Stimulated activated CD4-positive, alpha-beta T cell treated with anti-CD3 and anti-CD28 coated beads, Interleukin-15, amount 100 ng/mL, for 24 hours (primary cell): Measurements from ENCODE around the gene ZNF536.
"Not testable (repeated sequence)": the region's sequence is repeated elsewhere in the genome, so short reads cannot be mapped to it uniquely, and the experiment has no call there.

Experiments
- DNase-seq: peaks from one replicate; pipeline ENCODE4 v3.0.0-alpha.2; 2020

ZNF536 gene

GRCh38 chr19:30420881-30421280 lies 48.7 kb downstream of the ZNF536 start:
- DNase-seq, result no peak

- no peak for DNase-seq
These were observed 49.4 kb downstream of the ZNF536 start for GRCh38 chr19:30421571-30421970.

GRCh38 chr19:30423481-30423880 lies 51.3 kb downstream of the ZNF536 start:
- DNase-seq, result no peak

- DNase-seq, result no peak
These were observed 54.0 kb downstream of the ZNF536 start for GRCh38 chr19:30425885-30426838.

- no peak for DNase-seq
These were observed 54.7 kb downstream of the ZNF536 start for GRCh38 chr19:30426864-30427263.

DNA sequence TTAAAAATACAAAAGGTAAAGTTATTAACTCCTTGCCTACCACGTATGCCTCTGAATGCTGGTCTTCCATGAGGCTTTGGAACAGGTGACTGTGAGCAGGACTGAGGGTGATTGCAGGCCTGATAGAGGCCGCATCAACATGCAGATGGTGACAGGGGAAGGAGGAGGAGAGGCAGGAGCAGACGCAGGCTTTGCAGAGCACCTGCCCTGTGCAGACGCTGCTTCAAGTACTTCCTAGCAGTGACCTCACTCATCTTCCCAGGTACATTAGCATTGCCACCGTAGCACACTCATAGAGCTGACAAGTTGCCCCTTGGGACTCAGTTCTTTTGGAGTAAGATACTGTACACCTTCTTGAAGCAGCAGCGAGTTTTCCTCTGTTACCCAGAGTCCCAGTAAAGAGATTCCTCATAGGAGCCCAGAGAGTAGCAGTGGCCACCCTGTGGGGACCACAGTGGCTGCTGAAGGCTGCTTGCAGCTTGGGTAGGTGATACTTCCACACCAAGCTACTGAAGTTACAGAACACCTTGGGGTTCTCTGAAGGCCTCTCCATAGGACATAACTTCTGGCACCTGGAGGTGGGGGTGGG lies 56.0 kb downstream of the ZNF536 start:
- DNase-seq, result no peak

DNA sequence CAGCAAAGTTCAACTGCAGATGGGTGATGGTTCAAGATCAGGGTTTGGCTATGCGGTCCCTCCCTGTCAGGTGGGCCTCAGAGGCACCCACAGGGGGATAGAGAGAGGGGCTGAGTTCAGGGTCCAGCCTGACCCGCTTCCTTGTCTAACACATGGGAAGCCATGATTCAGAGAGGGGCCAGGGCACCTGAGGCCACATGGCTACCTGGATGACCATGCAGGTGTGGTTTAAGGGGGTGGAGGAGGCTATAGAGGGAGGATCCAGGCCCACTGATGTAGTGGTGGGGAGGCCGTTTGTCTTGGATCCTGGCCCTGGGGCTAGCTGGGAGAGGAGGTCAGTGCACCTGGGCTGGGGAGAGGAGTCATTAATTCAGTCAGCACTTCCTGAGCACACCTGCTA lies 56.7 kb downstream of the ZNF536 start:
- DNase-seq, result no peak

DNA sequence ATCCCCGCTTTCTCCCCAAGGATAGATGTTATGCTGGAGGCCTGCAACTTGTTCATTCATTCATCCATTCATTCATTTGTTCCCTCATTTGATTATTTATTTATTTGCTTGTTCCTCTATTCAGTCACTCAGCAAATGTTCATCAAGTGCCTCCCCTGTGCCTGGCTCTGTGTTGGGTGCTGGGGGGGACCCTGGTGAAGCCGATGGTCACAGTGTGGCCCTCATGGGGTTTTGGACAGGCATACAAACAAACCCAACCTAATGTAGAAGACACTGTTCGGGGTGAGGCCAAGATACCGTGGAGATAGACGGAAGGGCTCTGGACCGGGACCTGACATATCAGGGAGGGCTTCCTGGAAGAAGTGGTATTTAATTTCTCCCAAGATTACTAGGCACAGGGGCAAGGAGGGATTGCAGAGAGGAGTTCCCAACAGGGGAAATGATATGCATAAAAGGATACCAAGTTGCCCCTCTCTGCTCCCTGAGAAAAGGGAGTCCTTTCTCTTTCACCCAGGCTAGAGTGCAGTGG lies 58.1 kb downstream of the ZNF536 start:
- no peak for DNase-seq

GRCh38 chr19:30431591-30431990 lies 59.4 kb downstream of the ZNF536 start:
- DNase-seq, result no peak

DNA sequence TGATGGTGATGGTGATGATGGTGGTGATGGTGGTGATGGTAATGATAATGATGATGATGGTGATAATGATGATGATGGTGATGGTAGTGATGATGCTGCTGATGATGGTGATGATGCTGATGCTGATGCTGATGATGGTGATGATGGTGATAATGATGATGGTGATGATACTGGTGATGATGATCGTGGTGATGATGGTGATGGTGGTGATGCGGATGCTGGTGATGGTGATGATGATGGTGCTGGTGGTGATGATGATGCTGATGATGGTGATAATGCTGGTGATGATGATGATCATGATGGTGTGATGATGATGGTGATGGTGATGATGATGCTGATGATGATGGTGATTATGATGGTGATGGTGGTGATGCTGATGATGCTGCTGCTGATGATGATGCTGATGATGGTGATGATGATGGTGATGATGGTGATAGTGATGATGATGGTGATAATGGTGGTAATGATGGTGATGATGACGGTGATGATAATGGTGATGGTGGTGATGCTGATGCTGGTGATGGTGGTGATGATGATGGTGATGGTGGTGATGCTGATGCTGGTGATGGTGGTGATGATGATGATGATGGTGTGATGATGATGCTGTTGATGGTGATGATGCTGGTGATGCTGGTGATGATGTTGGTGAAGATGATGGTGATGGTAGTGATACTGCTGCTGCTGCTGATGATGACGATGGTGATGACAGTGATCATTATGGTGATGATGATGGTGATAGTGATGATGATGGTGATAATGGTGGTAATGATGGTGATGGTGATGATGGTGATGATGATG lies 62.8 kb downstream of the ZNF536 start:
- DNase-seq, result no peak

- DNase-seq, result no peak
These were observed 65.7 kb downstream of the ZNF536 start for GRCh38 chr19:30437869-30438268.

DNA sequence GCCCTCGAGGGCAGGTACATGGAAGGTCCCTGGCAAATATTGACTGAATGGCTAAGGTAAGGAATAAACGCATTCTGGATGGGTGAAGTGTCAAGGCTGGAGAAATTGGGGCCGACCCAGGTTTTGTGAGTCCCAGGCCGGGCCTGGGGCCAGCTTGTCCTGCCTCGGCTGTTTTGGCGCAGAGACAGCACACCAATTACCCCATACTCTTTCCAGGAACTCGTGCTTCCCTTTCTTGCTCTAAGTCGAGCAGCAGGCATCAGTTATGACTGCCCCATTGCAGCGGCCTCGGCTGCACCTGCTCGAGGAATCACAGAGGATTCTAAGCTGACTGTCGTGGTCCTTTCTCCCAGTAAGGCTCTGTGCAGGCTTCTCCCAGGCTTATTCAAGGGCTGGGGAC lies 67.1 kb downstream of the ZNF536 start:
- no peak for DNase-seq

GRCh38 chr19:30441011-30441410 lies 68.8 kb downstream of the ZNF536 start:
- no peak for DNase-seq

GRCh38 chr19:30442674-30443073 lies 70.5 kb downstream of the ZNF536 start:
- DNase-seq, result no peak

- DNase-seq, result no peak
These were observed 71.5 kb downstream of the ZNF536 start for GRCh38 chr19:30443531-30444252.

DNA sequence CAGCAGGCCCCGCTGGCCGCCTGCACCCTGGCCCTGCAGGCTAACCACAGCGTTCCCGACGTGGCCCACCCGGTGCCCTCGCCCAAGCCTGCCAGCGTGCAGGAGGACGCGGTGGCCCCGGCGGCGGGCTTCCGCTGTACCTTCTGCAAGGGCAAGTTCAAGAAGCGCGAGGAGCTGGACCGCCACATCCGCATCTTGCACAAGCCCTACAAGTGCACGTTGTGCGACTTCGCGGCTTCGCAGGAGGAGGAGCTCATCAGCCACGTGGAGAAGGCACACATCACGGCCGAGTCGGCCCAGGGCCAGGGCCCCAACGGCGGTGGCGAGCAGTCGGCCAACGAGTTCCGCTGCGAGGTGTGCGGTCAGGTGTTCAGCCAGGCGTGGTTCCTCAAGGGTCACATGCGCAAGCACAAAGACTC lies 72.1 kb downstream of the ZNF536 start:
- no peak for DNase-seq

DNA sequence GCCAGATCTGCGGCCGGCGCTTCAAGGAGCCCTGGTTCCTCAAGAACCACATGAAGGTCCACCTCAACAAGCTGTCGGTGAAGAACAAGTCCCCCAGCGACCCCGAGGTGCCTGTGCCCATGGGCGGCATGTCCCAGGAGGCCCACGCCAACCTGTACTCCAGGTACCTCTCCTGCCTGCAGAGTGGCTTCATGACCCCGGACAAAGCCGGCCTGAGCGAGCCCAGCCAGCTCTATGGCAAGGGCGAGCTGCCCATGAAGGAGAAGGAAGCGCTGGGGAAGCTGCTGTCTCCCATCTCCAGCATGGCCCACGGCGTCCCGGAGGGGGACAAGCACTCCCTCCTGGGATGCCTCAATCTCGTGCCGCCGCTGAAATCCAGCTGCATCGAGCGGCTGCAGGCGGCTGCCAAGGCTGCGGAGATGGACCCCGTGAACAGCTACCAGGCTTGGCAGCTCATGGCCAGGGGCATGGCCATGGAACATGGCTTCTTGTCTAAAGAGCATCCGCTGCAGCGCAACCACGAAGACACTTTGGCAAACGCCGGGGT lies 72.6 kb downstream of the ZNF536 start:
- no peak for DNase-seq

- DNase-seq, result no peak
These were observed 73.2 kb downstream of the ZNF536 start for GRCh38 chr19:30445385-30445784.

- DNase-seq, result not testable (repeated sequence)
These were observed 73.9 kb downstream of the ZNF536 start for GRCh38 chr19:30446120-30446519.

- no peak for DNase-seq
These were observed 74.8 kb downstream of the ZNF536 start for GRCh38 chr19:30446850-30447552.

- DNase-seq, result no peak
These were observed 75.3 kb downstream of the ZNF536 start for GRCh38 chr19:30447553-30447870.
